ENCODE measurements around the gene LBR.

DNA sequence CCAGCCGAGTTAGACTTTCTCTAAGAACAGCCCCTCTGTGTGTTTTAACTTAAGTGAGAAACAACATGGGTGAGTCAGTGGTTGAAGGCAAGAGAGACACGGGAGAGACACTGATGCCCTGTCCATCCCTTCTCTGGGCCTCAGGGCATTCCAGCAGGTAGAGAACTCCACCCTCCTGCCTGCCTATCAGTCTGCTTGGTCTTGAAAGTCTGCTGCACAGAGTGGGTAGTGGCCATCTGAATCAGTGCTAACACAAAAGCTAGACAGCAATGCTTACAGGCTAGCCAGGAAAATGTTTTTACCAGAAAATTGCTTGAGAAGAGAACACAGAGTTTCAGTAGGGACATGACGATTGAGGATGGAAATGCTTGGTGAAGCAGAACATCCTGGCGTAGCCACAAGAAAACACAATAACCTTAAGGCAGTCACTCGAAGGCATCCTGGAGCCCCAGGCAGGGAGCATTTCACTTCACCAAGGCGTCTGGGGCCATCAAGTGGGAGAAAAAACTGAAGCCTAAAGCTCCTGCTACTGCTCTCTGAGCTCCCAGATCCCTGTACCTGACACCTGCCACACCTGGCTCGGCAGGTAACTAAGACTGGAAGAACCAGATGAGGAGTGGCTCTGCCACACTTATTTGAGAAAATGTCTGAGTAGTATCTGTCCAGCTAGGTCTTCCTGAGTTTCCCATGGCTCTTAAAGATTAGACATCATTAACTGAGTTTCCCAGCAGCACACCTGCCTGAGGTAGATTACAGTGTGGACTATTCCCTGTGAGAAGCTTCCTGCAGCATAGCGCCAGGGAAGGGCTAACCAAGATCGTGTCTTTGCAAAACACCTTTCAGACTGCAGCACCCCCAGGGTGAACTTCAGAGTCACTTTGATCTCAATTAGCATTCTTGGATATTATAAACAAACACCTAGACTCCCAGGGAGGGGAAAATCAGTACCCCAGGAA, 18.1 kb upstream of the LBR start:
- TF ChIP-seq, protein P1, sequence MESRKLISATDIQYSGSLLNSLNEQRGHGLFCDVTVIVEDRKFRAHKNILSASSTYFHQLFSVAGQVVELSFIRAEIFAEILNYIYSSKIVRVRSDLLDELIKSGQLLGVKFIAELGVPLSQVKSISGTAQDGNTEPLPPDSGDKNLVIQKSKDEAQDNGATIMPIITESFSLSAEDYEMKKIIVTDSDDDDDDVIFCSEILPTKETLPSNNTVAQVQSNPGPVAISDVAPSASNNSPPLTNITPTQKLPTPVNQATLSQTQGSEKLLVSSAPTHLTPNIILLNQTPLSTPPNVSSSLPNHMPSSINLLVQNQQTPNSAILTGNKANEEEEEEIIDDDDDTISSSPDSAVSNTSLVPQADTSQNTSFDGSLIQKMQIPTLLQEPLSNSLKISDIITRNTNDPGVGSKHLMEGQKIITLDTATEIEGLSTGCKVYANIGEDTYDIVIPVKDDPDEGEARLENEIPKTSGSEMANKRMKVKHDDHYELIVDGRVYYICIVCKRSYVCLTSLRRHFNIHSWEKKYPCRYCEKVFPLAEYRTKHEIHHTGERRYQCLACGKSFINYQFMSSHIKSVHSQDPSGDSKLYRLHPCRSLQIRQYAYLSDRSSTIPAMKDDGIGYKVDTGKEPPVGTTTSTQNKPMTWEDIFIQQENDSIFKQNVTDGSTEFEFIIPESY (IDR thresholded peaks at IDR 0.05) = no peak
- TF ChIP-seq CTCF (IDR thresholded peaks at IDR 0.05; ENCODE audit: low read depth, low read length, missing input control) = no peak

Data from liver (tissue), 2 donors.